ENCODE data around the gene TSR3.

The TSR3 gene

GRCh38 chr16:1371054-1371978 lies 19.6 kb upstream of the TSR3 start:
- H3K27me3 ChIP-seq (ENCODE audit: insufficient read depth, low read length, poor library complexity, severe bottlenecking) = no peaks in the 10 kb centered on the region
- no peaks in the 10 kb centered on the region for H3K36me3 ChIP-seq (ENCODE audit: insufficient read depth, low read length)
- no peak overlapping the region for H2AFZ ChIP-seq (ENCODE audit: low read length)
- H3K4me3 ChIP-seq (ENCODE audit: low read length, poor library complexity, severe bottlenecking) = no peak overlapping the region
- no peak for TF ChIP-seq EZH2phosphoT487 (IDR thresholded peaks at IDR 0.05; ENCODE audit: borderline replicate concordance)
- no peak for TF ChIP-seq CTCF (conservative IDR thresholded peaks at IDR 0.05; ENCODE audit: low read length)
- H3F3A ChIP-seq (ENCODE audit: low read depth) = no peaks in the 10 kb centered on the region
- no peaks in the 10 kb centered on the region for H4K20me1 ChIP-seq (ENCODE audit: insufficient read depth, low read length, poor library complexity, severe bottlenecking)
- no peaks in the 10 kb centered on the region for H3K4me1 ChIP-seq (ENCODE audit: insufficient read depth, low read length, poor library complexity, severe bottlenecking)
- H3K4me2 ChIP-seq (ENCODE audit: low read depth, low read length, poor library complexity, severe bottlenecking) = no peak overlapping the region
- H3K9me2 ChIP-seq (replicated peaks; ENCODE audit: low read depth, low read length) = no peaks in the 10 kb centered on the region
- H3K79me2 ChIP-seq (ENCODE audit: insufficient read depth, low read length) = no peaks in the 10 kb centered on the region
- H3K9me3 ChIP-seq (ENCODE audit: insufficient read depth, low read depth, low read length) = no peaks in the 10 kb centered on the region
- no peak overlapping the region for H3K9ac ChIP-seq (ENCODE audit: low read depth, low read length, poor library complexity, severe bottlenecking)

- H3K36me3 ChIP-seq (ENCODE audit: insufficient read depth, low read length) = no peaks in the 10 kb centered on the region
Observed at GRCh38 chr16:1367486-1368174, 16.0 kb upstream of the TSR3 start.

DNA sequence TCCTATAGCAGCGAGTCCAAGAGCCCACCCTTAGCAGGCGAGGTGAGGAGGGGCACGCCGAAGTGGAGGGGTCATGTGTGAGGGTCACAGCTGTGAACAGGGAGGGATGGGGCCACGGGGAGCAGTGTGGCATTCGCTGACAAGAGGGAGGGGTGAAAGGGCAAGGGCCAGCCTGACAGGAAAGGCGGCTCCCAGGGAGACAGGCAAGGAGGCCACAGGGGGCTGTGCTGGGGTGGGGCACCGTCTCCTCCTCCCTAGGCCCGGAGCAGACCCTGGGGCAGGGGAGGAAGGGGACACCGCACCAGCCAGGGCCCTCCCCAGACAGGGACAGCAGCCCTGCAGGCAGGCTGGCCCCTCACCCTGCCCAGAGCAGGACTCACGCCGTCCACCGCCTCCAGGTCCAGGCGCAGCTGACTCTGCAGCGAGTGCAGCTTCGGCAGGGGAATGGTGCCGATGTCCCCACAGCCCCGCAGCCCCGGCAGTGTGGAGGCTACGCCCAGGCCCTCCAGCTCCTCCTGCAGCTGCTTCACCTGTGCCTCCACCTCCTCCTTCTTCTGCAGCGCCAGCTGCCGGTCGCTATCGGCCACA lies 15.1 kb upstream of the TSR3 start:
- H3K4me2 ChIP-seq (ENCODE audit: low read depth, low read length, poor library complexity, severe bottlenecking) = no peak overlapping the region
- H3K79me2 ChIP-seq (ENCODE audit: insufficient read depth, low read length) = no peaks in the 10 kb centered on the region
- no peaks in the 10 kb centered on the region for H4K20me1 ChIP-seq (ENCODE audit: insufficient read depth, low read length, poor library complexity, severe bottlenecking)
- TF ChIP-seq CTCF (conservative IDR thresholded peaks at IDR 0.05; ENCODE audit: low read length) (no peak), EZH2phosphoT487 (IDR thresholded peaks at IDR 0.05; ENCODE audit: borderline replicate concordance) (no peak)
- no peak overlapping the region for H2AFZ ChIP-seq (ENCODE audit: low read length)
- no peak overlapping the region for H3K4me3 ChIP-seq (ENCODE audit: low read length, poor library complexity, severe bottlenecking)
- no peaks in the 10 kb centered on the region for H3K9me3 ChIP-seq (ENCODE audit: insufficient read depth, low read depth, low read length)
- no peaks in the 10 kb centered on the region for H3K36me3 ChIP-seq (ENCODE audit: insufficient read depth, low read length)
- H3K4me1 ChIP-seq (ENCODE audit: insufficient read depth, low read length, poor library complexity, severe bottlenecking) = no peaks in the 10 kb centered on the region
- no peaks in the 10 kb centered on the region for H3K27me3 ChIP-seq (ENCODE audit: insufficient read depth, low read length, poor library complexity, severe bottlenecking)
- H3K9me2 ChIP-seq (replicated peaks; ENCODE audit: low read depth, low read length) = no peaks in the 10 kb centered on the region
- no peaks in the 10 kb centered on the region for H3F3A ChIP-seq (ENCODE audit: low read depth)
- H3K9ac ChIP-seq (ENCODE audit: low read depth, low read length, poor library complexity, severe bottlenecking) = no peak overlapping the region

More at GRCh38 chr16:1367486-1368174, 16.0 kb upstream of the TSR3 start:
- Histone ChIP-seq H2AFZ (ENCODE audit: low read length) (no peak overlapping the region), H3K4me2 (ENCODE audit: low read depth, low read length, poor library complexity, severe bottlenecking) (no peak overlapping the region), H3K4me1 (ENCODE audit: insufficient read depth, low read length, poor library complexity, severe bottlenecking) (no peaks in the 10 kb centered on the region), H3F3A (ENCODE audit: low read depth) (no peaks in the 10 kb centered on the region), H3K27me3 (ENCODE audit: insufficient read depth, low read length, poor library complexity, severe bottlenecking) (no peaks in the 10 kb centered on the region), H3K4me3 (ENCODE audit: low read length, poor library complexity, severe bottlenecking) (no peak overlapping the region), H3K9ac (ENCODE audit: low read depth, low read length, poor library complexity, severe bottlenecking) (no peak overlapping the region), H4K20me1 (ENCODE audit: insufficient read depth, low read length, poor library complexity, severe bottlenecking) (no peaks in the 10 kb centered on the region), H3K79me2 (ENCODE audit: insufficient read depth, low read length) (no peaks in the 10 kb centered on the region), H3K9me3 (ENCODE audit: insufficient read depth, low read depth, low read length) (no peaks in the 10 kb centered on the region), H3K9me2 (replicated peaks; ENCODE audit: low read depth, low read length) (no peaks in the 10 kb centered on the region)
- TF ChIP-seq EZH2phosphoT487 (IDR thresholded peaks at IDR 0.05; ENCODE audit: borderline replicate concordance) (no peak), CTCF (conservative IDR thresholded peaks at IDR 0.05; ENCODE audit: low read length) (no peak)

Measured in Loucy (cell line).